Left hindlimb (tissue), 1 donor: Measurements from ENCODE around the gene KCTD3.

Experiments used
- DNase-seq: peaks from one replicate; pipeline ENCODE4 v3.0.0-alpha.2; 2018

KCTD3 gene

DNA sequence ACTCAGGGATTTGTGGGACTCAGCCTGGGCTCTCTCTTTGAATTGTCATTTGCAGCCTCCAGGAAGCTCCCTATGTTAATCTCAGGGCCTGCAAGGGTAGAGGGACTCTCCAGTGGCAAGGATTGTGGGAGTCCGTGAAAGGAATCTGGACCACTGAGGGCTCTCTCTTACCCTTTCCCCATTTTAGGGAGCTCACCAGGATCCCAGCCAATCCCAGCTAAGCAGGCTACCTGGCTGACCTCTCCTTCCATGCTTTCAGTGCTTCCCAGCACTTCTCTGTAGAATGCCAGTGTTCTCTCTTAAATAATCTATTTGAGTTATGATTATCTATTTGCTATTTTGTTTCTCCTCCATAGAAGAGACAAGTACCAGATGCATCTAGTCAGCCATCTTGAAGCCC, 9.6 kb upstream of the KCTD3 start:
- no peak for DNase-seq

DNA sequence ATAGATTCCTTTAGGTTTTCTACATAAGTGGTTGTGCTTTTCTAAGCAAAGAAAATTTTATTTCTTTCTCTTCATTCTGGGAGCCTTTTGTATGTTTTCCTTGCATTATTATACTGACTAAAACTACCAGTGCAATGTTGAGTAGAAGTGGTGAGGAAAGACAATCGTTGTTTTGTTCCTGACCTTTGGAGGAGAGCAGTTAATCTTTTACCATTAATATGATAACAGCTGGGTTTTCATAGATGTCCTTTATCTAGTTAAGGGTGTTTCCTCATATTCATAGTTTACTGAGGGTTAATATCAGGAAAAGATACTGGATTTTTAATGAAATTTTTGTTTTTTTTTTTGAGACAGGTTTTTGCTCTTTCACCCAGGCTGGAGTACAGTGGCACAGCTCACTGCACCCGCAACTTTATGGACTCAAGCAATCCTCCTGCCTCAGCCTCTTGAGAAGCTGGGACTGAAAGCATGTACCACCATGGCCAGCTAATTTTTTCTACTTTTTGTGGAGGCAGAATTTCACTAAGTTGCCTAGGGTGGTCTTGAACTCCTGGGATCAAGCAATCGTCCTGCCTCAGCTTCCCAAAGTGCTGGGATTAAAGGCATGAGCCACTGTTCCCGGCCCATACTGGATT, 9.0 kb upstream of the KCTD3 start:
- DNase-seq = no peak

DNA sequence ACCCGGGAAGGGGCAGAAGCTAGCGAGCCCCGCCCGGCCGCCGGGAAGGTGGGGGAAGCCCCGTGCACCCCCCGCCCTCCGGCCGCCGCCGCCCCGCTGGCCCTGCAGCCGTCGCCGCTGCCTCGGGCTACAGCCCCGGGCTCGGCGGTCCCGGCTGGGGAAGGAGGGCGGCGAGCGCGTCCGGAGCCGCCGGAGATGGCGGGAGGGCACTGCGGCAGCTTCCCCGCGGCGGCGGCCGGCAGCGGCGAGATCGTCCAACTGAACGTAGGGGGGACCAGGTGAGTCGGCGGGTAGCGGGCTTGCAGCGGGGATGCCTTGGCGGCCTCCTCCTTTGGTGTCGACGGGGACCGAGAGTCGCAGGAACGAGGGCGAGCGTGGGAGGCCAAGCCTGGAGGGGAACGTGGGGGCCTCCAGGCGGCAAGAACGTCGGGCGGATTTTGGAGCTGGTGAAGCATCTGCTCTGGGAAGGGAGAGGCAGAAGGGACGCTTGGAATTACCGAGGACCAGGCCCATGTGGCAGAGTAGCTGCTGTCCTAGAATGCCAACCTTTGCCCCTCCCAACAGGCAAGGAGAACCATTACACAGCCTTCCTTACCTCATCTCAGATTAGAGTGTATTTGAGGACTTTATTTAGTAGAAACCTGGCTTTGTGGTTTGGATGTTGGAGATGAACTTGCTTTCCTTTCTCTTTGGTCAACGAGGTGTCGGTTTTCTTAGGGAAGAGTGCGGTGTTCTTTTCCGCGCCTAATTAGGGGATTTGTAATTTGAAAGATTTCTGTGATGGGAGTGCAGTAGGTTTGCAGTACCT, 591 bp downstream of the KCTD3 start:
- DNase-seq = peak; percentile 79

DNA sequence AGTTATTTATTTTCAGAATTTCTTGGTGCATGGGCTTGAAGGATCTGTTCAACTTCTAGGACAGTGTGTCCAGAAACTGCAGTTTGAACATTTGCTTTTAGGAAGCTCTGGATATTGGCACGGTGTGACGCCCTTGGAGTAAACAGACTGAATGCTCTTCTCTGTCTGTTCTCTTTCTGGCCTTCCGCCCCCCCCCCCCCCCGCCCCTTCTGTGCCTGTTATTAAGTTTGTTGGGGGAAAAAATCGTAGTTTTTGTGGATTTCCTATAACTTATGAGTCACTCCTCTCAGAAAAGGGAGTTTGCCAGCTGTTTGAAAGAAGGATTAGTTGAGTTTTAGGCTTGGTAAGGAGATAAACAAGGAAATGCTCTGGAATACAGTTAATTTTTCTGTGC, 1.2 kb downstream of the KCTD3 start:
- DNase-seq = peak; percentile 52

DNA sequence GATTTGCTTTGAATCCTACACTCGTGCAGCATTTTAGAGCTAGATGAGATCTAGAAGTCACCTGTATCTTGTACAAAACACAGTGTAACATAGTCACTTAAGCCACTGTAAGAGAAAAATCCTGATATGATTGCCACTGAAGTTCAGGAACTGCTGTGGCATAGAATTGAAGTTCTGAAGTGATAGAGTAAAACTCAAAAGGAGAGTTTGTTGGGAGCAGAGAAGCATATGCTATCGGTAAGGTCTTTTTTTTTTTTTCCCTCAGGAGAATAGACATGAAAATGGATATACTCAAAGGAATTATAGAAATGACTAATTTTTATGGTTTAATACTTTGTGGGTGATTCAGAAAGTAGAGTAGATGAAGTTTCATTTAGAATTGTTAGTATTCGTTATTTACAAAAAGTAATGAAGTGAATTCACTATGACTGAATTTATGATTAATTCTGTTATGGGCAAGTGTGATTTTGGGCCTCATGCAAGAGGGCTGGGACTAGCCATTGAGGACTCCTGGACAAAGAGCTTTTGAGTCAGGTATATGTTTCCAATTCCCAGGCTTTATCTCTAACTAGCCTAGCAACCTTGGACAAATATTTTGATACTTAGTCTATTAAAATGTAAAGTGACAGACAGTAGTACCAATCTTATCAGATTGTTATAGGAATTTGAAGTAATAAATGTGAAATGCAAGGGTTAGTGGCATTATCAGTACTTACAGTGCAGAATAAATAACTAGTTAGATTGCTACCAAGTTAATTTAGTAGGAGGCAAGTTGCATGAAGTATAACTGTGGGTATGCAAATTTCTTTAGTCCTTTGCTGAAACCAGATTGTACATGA, 3.1 kb downstream of the KCTD3 start:
- DNase-seq = no peak

DNA sequence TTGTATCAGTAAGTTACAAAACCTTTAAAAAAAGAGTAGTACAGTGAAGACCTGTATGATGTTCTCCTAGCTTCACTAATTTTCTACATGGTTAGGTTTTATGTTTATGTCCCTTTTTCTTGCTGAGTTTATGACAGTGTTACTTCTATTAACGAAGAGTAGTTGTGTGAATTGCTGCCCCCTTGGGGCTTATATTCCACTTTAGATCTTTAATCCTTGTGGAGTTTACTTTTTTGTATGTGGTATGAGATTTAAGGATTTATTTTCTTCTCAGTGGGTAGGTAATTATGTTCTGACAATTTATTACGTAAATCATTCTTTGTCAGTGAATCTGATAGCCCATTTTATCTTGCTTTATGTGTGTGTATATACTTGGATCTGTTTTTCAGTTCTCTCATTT, 14.8 kb downstream of the KCTD3 start:
- no peak for DNase-seq

DNA sequence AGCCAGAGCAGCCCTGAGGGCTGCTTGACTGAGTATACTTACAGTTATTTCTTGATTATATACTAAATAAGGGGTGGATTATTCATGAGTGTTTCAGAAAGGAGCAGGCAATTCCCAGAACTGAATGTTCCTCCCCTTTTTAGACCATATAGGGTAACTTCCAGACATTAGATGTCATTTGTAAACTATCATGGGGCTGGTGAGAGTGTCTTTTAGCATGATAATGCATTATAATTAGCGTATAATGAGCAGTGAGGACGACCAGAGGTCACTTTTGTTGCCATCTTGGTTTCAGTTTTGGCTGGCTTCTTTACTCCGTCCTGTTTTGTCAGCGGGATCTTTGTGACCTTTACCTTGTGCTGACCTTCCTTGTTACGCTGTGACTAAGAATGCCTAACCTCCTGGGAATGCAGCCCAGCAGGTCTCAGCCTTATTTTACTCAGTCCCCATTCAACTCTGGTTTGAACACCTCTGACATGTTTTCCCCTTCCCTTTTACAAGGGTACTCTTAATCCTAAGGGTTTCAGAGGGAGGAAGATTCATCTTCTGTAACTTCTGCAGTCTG, 16.2 kb downstream of the KCTD3 start:
- no peak for DNase-seq

DNA sequence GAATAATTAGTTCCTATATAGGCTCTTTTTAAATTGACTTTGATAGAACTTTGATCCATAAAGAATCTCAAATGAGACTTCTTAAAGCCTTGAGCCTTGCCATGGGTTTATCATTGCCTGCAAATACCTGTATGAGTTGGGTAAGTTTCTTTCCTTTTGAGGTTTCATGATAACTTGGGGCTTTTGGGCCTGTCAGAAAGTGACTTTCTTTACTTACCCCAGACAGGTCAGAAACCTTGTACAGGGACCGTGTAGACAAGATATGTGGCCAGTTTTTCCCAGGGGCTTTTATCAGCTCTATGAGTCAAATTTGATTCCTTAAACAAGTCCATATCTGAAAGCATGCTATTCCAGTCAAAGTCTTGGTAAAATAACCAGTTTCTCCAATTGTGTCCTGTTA, 17.3 kb downstream of the KCTD3 start:
- DNase-seq = no peak

DNA sequence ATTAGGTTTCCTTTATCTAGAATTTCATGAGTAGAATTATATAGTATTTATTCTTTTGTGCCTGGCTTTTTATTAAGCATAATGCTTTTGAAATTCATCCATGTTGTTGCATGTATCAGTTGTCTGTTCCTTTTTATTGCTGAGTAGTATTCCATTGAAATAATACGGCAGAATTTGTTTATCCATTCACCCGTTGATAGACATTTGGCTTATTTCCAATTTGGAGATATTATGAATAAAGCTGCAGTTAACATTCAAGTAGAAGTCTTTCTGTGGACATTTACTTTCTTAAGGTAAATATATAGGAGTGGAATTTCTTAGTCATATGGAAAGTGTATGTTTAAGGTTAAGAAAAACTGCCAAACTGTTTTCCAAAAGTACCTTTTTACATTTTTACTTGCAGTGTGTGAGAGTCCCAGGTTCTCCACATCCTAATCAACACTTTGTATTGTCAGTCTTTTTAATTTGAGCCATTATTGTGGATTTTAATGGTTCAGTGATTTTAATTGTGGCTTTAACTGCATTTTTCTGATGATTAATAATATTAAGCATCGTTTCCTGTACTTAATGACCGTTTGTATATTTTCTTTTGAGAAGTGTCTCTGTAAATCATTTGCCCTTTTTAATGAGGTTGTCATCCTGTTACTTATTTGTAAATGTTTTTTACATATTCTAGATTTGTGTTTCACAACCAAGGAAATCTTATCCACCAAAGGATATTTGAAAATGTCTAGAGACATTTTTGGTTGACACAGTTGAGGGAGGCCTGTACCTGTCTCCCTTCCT, 22.7 kb downstream of the KCTD3 start:
- DNase-seq = no peak

DNA sequence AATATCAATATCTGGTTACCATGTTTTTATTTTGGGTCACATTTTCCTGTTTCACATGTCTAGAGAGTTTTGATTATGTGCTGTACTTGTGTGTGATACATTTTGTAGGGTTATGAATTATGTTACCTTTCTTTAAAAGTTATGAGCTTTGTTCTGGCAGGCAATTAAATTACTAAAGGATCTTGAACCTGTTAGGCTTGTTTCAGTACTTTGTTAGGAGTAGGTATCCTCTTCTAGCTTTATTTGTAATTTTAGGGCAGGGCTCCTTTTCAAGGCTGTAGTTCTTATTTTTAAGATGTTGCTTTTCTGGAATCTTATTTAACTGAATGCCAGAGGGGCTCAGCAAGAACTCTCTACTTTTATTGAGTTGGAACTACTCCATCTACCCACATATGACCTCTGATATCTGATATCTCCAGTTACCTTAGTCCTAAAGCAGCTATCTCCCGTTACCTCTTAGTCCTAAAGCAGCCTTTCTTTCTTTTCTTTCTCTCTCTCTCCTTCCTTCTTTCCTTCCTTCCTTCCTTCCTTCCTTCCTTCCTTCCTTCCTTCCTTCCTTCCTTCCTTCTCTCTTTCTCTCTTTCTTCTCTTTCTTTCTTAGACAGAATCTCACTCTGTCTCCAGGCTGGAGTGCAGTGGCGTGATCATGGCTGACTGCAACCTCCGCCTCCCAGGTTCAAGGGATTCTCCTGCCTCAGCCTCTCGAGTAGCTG, 23.8 kb downstream of the KCTD3 start:
- DNase-seq = no peak

DNA sequence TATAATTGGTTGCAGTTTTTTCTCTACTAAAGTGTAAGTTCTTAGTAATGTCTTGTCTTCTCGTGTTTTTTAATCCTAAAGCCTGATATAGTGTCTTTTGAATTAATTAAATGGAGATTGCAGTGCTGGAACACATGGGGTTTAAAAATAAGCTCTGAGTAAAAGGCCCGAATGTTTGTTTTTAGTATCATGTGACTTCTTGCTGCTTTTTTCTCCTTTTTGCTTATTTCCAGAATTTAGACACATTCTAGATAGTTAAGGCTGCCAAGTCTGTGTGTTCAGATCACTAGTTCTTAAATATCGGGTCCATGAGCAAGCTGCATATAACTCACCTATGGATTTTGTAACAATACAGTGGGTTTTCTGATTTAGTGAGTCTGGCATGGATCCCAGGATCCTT, 27.5 kb downstream of the KCTD3 start:
- DNase-seq = no peak

DNA sequence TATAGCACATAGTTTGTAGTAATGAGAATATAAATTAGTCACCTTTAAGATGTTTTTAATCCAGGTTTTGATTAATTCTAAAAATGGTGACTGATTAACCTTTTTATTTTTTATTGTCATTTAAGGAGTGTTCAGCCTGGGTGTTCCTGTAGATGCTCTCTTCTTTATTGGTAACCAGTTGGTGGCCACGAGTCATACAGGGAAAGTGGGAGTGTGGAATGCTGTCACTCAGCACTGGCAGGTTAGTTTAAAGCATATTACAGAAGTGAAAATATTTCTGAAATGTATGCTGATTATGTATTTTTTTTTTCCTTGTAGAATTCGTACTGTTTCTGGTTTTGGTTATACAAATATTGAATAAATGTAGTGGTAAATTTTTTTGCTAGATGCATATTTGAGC, 28.1 kb downstream of the KCTD3 start:
- no peak for DNase-seq

DNA sequence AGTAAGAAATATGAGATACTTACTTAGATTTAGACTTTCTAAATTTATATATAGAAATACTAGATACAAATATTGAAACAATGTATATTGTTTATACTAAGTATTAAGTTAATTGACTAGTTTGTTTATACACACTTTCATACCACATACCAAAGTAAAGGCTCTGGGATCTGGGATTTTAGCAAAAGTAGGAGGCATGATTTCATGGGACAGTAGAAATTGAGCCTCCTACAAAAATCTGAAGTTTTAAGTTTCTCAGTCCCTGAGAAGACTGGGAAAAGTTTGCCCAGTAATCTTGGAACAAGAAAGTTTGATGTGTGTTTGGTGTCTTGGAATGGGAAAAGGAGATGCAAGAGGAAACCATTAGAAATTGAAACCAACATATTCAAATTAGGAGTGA, 30.9 kb downstream of the KCTD3 start:
- DNase-seq = no peak

DNA sequence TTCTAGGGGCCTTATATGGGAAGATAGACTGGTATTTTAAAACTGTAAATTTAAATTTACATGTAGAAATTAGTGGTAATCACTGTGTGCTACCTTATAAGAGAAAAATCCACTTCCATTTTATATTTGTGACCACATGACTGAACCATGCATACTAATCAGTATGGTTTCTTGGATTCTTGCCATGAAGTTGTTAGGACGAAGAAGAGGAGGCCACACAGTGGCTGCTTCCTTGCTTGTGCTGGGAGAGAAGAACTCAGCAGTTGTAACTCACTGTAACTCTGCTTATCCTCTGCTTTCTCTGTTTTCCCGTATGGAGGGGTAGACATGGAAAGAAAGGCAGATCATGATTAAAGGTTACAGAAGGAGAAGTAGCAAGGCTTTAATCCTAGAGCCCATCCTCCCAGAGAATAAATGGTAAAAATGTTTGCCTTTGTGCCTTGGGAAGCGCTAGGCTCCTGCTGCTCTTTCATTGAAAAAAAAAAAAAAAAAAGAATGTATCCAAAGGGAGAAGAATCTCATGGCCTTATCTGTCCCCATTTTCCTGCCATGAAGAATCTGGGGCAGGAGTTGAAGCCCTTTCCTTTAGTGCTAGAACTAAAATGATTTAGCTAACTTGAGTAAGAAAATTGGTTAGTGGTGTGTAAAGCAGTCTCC, 32.4 kb downstream of the KCTD3 start:
- DNase-seq = no peak

DNA sequence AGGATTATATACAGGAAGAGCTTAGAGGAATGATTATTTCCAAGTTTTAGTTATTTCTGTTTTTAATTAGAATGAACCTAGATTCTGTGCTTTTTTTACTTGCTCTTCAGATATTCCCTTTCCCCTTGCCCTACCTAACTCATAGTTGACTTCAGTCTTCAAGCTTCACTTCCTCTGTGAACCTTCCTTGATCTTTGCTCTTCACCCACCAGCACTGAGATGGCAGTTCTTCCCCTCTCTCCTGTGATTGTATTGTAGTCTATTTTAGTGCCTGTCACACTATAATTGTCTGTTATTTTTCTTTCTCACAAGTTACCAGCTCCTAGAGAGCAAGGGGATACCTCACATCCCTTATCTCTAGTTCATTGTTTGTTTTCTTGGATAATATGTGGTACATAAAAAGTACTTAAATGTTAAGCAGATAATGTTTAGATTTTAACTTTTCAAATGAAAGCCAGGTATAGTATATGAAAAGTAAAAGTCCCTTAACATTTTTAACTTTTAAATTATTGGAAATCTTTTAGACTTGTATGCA, 33.2 kb downstream of the KCTD3 start:
- no peak for DNase-seq

DNA sequence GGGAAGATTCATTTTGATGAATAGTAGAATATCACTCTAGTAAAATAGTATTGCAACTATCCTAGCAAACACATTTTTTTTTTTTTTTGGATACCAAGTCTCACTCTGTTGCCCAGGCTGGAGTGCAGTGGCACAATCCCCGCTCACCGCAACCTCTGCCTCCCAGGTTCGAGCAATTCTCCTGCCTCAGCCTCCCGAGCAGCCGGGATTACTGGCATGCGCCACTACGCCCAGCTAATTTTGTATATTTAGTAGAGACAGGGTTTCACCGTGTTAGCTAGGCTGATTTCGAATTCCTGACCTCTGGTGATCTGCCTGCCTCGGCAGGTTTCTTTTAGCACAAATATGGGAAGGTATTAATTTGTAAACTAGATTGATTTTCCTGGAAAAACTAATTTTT, 33.8 kb downstream of the KCTD3 start:
- DNase-seq = no peak

DNA sequence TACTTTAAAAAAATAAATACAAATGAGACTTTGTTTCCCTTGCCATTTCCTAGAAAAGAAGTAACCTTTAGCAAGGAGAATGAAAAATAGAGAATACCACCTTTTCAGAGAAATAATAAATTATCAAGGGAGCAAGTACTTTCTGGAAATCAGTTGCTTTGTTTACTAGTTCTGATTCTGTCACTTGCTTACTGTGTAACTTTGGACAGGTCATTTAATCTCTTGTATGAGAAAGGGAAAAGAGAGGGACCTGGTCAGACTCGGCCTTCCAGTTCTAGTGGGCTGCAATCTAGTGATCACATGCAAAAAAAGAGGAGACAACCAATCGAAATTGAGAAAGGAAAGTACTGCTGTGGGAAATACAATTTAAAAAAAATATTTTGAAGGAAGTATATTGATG, 34.2 kb downstream of the KCTD3 start:
- DNase-seq = no peak

DNA sequence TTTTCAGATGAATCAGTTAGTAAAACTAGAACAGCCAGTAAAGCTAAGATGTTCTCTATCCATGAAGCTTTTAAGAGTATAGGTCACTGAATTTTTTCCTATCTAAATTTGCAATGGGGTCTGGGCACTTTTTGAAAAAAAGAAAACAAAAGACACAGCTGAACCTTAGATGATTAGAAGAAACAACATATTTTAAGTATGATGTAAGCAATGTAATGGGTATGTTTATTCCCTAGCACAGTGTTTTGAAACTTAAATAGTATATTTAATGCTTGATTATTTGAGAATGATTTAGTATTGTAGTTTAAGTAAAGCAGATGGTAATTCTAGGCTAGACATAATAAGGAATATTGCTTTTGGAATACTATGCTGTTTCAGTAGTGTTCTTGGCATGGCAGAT, 36.2 kb downstream of the KCTD3 start:
- DNase-seq = no peak

DNA sequence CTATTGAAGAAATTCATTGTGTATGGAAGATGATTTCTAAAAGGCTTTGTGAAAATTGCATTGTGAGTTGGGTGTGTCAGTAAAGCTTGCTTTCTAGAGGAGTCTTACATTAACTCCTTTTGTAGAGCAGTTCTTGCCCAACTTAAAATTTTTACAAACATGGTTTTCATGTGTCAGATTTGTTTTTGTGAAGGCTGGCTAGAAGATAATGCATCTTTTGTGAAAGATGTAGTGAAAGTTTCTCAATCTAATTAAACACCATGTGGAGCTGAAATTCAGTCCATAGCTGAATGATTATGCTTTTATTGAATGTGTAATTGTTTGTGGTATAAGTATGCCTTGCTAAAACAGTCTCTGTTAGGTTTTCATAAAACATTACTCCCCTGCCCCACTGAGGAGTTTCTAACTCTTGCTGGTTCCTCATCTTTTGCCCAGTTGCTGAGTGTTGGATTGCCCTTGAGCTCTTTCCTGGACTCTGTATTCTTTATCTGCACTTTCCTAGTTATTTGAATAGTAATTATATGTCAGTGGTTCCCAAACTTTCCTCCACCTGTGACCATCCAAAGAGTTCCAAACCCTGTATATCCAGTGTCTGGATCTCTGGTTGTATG, 38.0 kb downstream of the KCTD3 start:
- no peak for DNase-seq

DNA sequence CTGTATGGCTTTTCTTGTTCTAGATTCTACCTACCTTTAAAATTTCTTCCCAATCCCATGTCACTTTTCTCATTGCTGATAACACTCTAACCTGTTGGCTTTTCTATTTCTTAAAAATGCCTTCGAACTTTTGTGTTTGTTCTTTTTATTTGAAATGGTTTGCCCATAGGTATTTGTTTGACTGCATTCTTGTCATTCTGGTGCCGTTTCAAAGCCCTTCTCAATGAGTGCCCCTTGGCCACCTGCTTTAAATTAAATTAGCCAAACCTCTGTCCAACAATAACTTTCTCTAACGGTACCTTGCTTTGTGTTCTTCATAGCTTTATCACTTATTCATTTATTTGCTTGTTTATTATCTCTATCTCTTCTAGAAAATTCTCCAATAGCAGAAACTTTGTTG, 38.9 kb downstream of the KCTD3 start:
- DNase-seq = no peak
